ENCODE results near the gene AK9.

The AK9 gene

GRCh38 chr6:109722564-109723254 lies 31.7 kb upstream of the AK9 start:
- TF ChIP-seq CTCF (IDR thresholded peaks at IDR 0.05; ENCODE audit: low read depth, low read length, missing control alignments): no peak
- DNase-seq (ENCODE audit: low read depth): no peak
- no peak overlapping the region for H3K4me3 ChIP-seq (ENCODE audit: low read depth, low read length)

DNA sequence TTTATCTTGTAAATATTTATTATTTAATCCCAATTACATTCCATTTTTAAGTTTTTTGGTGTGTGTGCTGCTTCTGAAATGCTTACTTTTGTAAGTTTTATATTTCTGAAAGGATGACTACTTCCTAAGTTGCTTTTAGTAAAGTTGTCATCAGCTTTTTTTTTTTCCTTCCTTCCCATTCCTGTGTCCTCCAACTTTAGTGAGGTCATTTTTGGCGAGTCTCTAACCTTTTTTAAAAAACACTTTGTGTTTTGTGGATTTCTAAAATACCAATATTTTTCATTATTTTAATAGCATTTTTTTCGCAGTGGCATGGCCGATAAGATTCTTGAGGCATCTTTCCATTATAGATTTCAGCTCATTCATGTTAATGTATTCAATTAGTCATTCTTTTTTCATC lies 31.0 kb upstream of the AK9 start:
- TF ChIP-seq CTCF (IDR thresholded peaks at IDR 0.05; ENCODE audit: low read depth, low read length, missing control alignments): no peak
- no peak for DNase-seq (ENCODE audit: low read depth)
- no peak overlapping the region for H3K4me3 ChIP-seq (ENCODE audit: low read depth, low read length)

- no peak for DNase-seq (ENCODE audit: low read depth)
- H3K4me3 ChIP-seq (ENCODE audit: low read depth, low read length): no peak overlapping the region
- TF ChIP-seq CTCF (IDR thresholded peaks at IDR 0.05; ENCODE audit: low read depth, low read length, missing control alignments): no peak
These were observed 29.3 kb upstream of the AK9 start for GRCh38 chr6:109720311-109720710.

- no peak overlapping the region for H3K4me3 ChIP-seq (ENCODE audit: low read depth, low read length)
- TF ChIP-seq CTCF (IDR thresholded peaks at IDR 0.05; ENCODE audit: low read depth, low read length, missing control alignments): no peak
- DNase-seq (ENCODE audit: low read depth): no peak
These were observed 28.0 kb upstream of the AK9 start for GRCh38 chr6:109718991-109719390.

GRCh38 chr6:109717971-109718370 lies 27.0 kb upstream of the AK9 start:
- no peak for DNase-seq (ENCODE audit: low read depth)
- TF ChIP-seq CTCF (IDR thresholded peaks at IDR 0.05; ENCODE audit: low read depth, low read length, missing control alignments): no peak

GRCh38 chr6:109715616-109716015 lies 24.6 kb upstream of the AK9 start:
- no peak for DNase-seq (ENCODE audit: low read depth)
- no peak overlapping the region for H3K4me3 ChIP-seq (ENCODE audit: low read depth, low read length)
- TF ChIP-seq CTCF (IDR thresholded peaks at IDR 0.05; ENCODE audit: low read depth, low read length, missing control alignments): no peak

More at GRCh38 chr6:109717971-109718370, 27.0 kb upstream of the AK9 start:
- H3K4me3 ChIP-seq (ENCODE audit: low read depth, low read length): no peak overlapping the region

- H3K4me3 ChIP-seq (ENCODE audit: low read depth, low read length): no peak overlapping the region
- TF ChIP-seq CTCF (IDR thresholded peaks at IDR 0.05; ENCODE audit: low read depth, low read length, missing control alignments): no peak
- no peak for DNase-seq (ENCODE audit: low read depth)
These were observed 23.6 kb upstream of the AK9 start for GRCh38 chr6:109714611-109715010.
